Measurements from ENCODE around the gene FGFR1OP2.

- TF ChIP-seq POLR2A (IDR thresholded peaks at IDR 0.05; ENCODE audit: extremely low read depth, insufficient read length) (no peak), CTCF (IDR thresholded peaks at IDR 0.05; ENCODE audit: low read depth, low read length) (no peak)
Measured at GRCh38 chr12:27012239-27012981, 74.1 kb downstream of the FGFR1OP2 start.
